Stimulated activated naive CD4-positive, alpha-beta T cell treated with Interleukin-2 at 50 U/mL for 16 hours (primary cell): Measurements from ENCODE around the gene ARAP2.

Experiments
- DNase-seq: peaks from one replicate; lab custom pipeline; 2025; lab: John Stamatoyannopoulos, UW

The ARAP2 gene

GRCh38 chr4:36038491-36038890, 205.8 kb downstream of the ARAP2 start:
- DNase-seq, result no peak

GRCh38 chr4:36037127-36037526, 207.2 kb downstream of the ARAP2 start:
- DNase-seq, result no peak

- DNase-seq, result no peak
These were observed 214.4 kb downstream of the ARAP2 start for GRCh38 chr4:36029951-36030350.

- DNase-seq, result no peak
These were observed 217.1 kb downstream of the ARAP2 start for GRCh38 chr4:36027203-36027602.

- DNase-seq, result no peak
These were observed 217.9 kb downstream of the ARAP2 start for GRCh38 chr4:36026348-36026880.

- no peak for DNase-seq
These were observed 219.2 kb downstream of the ARAP2 start for GRCh38 chr4:36024901-36025660.

GRCh38 chr4:36020351-36020750, 224.0 kb downstream of the ARAP2 start:
- no peak for DNase-seq
